Gastrocnemius medialis (tissue), 4 donors: ENCODE results near the gene PPM1D. TPM values are rescaled to one million over a fixed set of nuclear protein-coding genes. Genes with fewer than 3 reads are reported as not detected.

Experiments
- ATAC-seq, 2 donors: fragments of 150-250 bp; one replicate each; pipeline ENCODE4 v1.9.1; 2016
- DNase-seq, 2 donors: peaks; one replicate each; pipeline ENCODE4 v3.0.0-alpha.2; 2019
- H3K27ac ChIP-seq, 4 donors: fragments of 200-600 bp; sonication (generic); 1 replicate in 1 of 4; 2 replicates in 3 of 4; pipeline ENCODE4 v1.5.1; 2016 to 2018; ENCODE audit warnings: mild to moderate bottlenecking in 2 of 4, moderate library complexity in 1 of 4
- H3K27me3 ChIP-seq, 3 donors: fragments of 200-600 bp; sonication (generic) in 2 of 3; 1 replicate in 1 of 3; 2 replicates in 2 of 3; pipeline versions ENCODE4 v1.5.1 to v1.6.0; 2016 to 2019; ENCODE audit warnings: mild to moderate bottlenecking in 1 of 3, moderate library complexity in 1 of 3
- H3K36me3 ChIP-seq, 2 donors: fragments of 200-600 bp; sonication (generic) in 1 of 2; one replicate each; pipeline ENCODE4 v1.5.1; 2017 to 2018
- H3K4me1 ChIP-seq, 2 donors: fragments of 200-600 bp; sonication (generic) in 1 of 2; one replicate each; pipeline ENCODE4 v1.5.1; 2016 to 2017; ENCODE audit warnings: mild to moderate bottlenecking in 2 of 2
- H3K4me3 ChIP-seq, 4 donors: fragments of 200-600 bp; sonication (generic) in 3 of 4; 1 replicate in 1 of 4; 2 replicates in 3 of 4; pipeline ENCODE4 v1.5.1; 2016 to 2019; ENCODE audit warnings: mild to moderate bottlenecking in 2 of 4
- H3K9me3 ChIP-seq, 3 donors: fragments of 200-600 bp; sonication (generic) in 2 of 3; 1 replicate in 1 of 3; 2 replicates in 2 of 3; pipeline ENCODE4 v1.5.1; 2016 to 2019
- POLR2A ChIP-seq, 2 donors: fragments of 450-650 bp; IDR thresholded peaks; one replicate each; pipeline ENCODE4 v1.6.1; 2017; ENCODE audit warnings: antibody characterized with exemption in 2 of 2, mild to moderate bottlenecking in 2 of 2, moderate library complexity in 2 of 2
- in situ Hi-C, 4 donors: fragments of 200-750 bp; cut with MboI; loops; one replicate each; pipeline versions ENCODE4 v1.15.0 to v1.8.0; 2017; ENCODE audit warnings: low sequenced_read_pairs in 4 of 4
- intact Hi-C: fragments of 100-400 bp; cut with DNase I; formaldehyde crosslinking; loops from one replicate; pipeline ENCODE4 v1.15.1; 2023; ENCODE audit warnings: low total_unique reads
- total RNA-seq, 4 donors: library from RNA; depleted of rRNA; stranded (reverse); fragments of >200 nt; gene quantifications; one replicate each; pipeline versions ENCODE4 v1.1.0 to v1.2.3, GENCODE V29; 2016
- TF ChIP-seq, protein P1 (sequence below), 5 experiments: fragments of 450-650 bp in 3 of 5; fragments of 200-600 bp in 2 of 5; sonication (generic) in 2 of 5; IDR thresholded peaks in 4 of 5; conservative IDR thresholded peaks in 1 of 5; 1 replicate in 4 of 5; 2 replicates in 1 of 5; pipeline ENCODE4 v1.5.1; 2016 to 2019; ENCODE audit warnings: antibody characterized with exemption in 5 of 5, mild to moderate bottlenecking in 3 of 5, moderate library complexity in 3 of 5

PPM1D gene
- total RNA-seq, 4 donors from 2014 or later = 4.6 to 11.4 (median 9.2) TPM

GRCh38 chr17:60641126-60641525, 41.1 kb downstream of the PPM1D start:
- no peak for ATAC-seq
- in situ Hi-C loops (loop anchor here in 1 of 4 donors (5.0 to 25.0 kb wide), 2 partner anchors 64 to 179 kb away; no protein-coding TSS in a partner anchor), intact Hi-C loops (no loop called here)
- Histone ChIP-seq H3K36me3 (peaks cover 0 to 6% of the 10 kb centered on the region in 2 donors), H3K9me3 (no peaks in the 10 kb centered on the region), H3K27ac (peak overlapping the region in 1 of 4 donors; percentile 1), H3K4me1 (peaks cover 7 to 22% of the 10 kb centered on the region in 2 donors), H3K4me3 (no peak overlapping the region), H3K27me3 (no peaks in the 10 kb centered on the region)
- no peak for TF ChIP-seq POLR2A (IDR thresholded peaks at IDR 0.05)
- TF ChIP-seq, protein P1, sequence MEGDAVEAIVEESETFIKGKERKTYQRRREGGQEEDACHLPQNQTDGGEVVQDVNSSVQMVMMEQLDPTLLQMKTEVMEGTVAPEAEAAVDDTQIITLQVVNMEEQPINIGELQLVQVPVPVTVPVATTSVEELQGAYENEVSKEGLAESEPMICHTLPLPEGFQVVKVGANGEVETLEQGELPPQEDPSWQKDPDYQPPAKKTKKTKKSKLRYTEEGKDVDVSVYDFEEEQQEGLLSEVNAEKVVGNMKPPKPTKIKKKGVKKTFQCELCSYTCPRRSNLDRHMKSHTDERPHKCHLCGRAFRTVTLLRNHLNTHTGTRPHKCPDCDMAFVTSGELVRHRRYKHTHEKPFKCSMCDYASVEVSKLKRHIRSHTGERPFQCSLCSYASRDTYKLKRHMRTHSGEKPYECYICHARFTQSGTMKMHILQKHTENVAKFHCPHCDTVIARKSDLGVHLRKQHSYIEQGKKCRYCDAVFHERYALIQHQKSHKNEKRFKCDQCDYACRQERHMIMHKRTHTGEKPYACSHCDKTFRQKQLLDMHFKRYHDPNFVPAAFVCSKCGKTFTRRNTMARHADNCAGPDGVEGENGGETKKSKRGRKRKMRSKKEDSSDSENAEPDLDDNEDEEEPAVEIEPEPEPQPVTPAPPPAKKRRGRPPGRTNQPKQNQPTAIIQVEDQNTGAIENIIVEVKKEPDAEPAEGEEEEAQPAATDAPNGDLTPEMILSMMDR (IDR thresholded peaks at IDR 0.05 in 4 of 5, conservative IDR thresholded peaks at IDR 0.05 in 1 of 5) = no peak
- DNase-seq = no peak

- Histone ChIP-seq H3K27me3 (no peaks in the 10 kb centered on the region), H3K9me3 (no peaks in the 10 kb centered on the region), H3K36me3 (peaks cover 0 to 6% of the 10 kb centered on the region in 2 donors), H3K4me1 (peaks cover 7 to 22% of the 10 kb centered on the region in 2 donors), H3K4me3 (no peak overlapping the region), H3K27ac (peak overlapping the region in 2 of 4 donors; percentile 1 to 36)
- in situ Hi-C loops = loop anchor here in 1 of 4 donors (5.0 to 25.0 kb wide), 2 partner anchors 65 to 180 kb away; no protein-coding TSS in a partner anchor
- no peak for TF ChIP-seq POLR2A (IDR thresholded peaks at IDR 0.05)
- TF ChIP-seq, protein P1 (IDR thresholded peaks at IDR 0.05 in 4 of 5, conservative IDR thresholded peaks at IDR 0.05 in 1 of 5) = peak in 3 of 5 experiments; percentile 23 to 48 (median 27)
- DNase-seq = peak; percentile 31
- intact Hi-C loops = no loop called here
- peak; percentile 43 to 62 for ATAC-seq
Observed at GRCh38 chr17:60641810-60642220, 41.8 kb downstream of the PPM1D start.

DNA sequence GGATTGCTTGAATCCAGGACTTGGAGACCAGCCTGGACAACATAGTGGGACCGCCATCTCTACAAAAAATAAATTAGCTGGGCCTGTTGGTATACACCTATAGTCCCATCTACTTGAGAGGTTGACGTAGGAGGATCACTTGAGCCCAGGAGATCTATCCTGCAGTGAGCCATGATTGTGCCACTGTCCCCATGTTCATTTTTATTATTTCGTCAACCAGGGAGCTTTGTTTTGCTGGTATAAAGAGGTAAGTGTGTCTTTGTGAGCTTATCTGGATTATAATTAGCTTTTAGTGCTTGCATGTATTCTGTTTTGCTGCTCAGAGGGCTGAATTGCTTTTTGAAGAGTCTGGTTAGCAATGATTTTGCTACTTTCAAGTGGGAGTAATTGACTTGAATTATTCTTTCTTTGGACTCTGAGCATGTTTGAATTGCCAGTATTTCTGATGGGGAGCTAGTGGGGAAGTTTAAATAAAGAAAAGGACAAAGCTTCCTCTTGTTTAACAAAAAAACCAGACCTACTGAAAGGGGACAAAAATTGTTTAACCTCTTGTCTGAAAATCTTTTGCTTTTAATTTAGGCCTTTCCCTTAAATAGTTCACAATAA, 46.0 kb downstream of the PPM1D start:
- peaks cover 0 to 23% of the 10 kb centered on the region in 2 donors for H3K36me3 ChIP-seq
- ATAC-seq = no peak
- no peaks in the 10 kb centered on the region for H3K27me3 ChIP-seq
- TF ChIP-seq POLR2A (IDR thresholded peaks at IDR 0.05) = no peak
- TF ChIP-seq, protein P1 (IDR thresholded peaks at IDR 0.05 in 4 of 5, conservative IDR thresholded peaks at IDR 0.05 in 1 of 5) = no peak
- no peak overlapping the region for H3K4me3 ChIP-seq
- H3K27ac ChIP-seq = peak overlapping the region in 1 of 4 donors; percentile 10
- in situ Hi-C loops (loop anchor here in 1 of 4 donors (25.0 kb wide), 1 partner anchor 184 kb away; no protein-coding TSS in a partner anchor), intact Hi-C loops (no loop called here)
- no peak for DNase-seq
- H3K9me3 ChIP-seq = no peaks in the 10 kb centered on the region
- H3K4me1 ChIP-seq = peaks cover 7 to 22% of the 10 kb centered on the region in 2 donors

DNA sequence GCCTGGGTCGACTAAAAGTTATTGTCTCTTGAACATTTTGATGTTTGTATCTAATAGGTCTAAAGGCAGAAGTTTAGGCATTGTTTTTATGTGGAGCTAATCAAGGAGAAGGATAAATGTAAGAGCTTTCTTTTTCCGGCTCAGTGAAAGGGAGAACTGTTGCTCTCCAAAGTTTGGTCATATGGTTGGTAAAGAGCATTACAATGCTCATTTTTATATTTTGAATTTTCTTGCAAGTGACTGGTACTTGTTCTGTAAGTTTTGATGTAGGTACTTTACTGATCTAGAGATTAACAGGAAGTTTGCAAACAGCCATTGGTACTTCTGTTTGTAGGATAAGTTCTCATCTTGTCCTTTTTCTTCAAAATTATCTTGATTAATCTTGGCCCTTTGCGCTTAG, 46.7 kb downstream of the PPM1D start:
- no peak for ATAC-seq
- DNase-seq = no peak
- Histone ChIP-seq H3K36me3 (peaks cover 0 to 23% of the 10 kb centered on the region in 2 donors), H3K27me3 (no peaks in the 10 kb centered on the region), H3K4me1 (peaks cover 7 to 22% of the 10 kb centered on the region in 2 donors), H3K9me3 (no peaks in the 10 kb centered on the region), H3K4me3 (no peak overlapping the region), H3K27ac (no peak overlapping the region)
- TF ChIP-seq POLR2A (IDR thresholded peaks at IDR 0.05) = no peak
- TF ChIP-seq, protein P1 (IDR thresholded peaks at IDR 0.05 in 4 of 5, conservative IDR thresholded peaks at IDR 0.05 in 1 of 5) = no peak
- intact Hi-C loops (no loop called here), in situ Hi-C loops (loop anchor here in 1 of 4 donors (25.0 kb wide), 1 partner anchor 184 kb away; no protein-coding TSS in a partner anchor)
